Measurements from ENCODE around the gene LTF. TPM values are rescaled to one million over a fixed set of nuclear protein-coding genes. Genes with fewer than 3 reads are reported as not detected.
A peak's percentile ranks its signal among the peaks of the same experiment; 100 is the strongest.

The LTF gene
- not detected in 2 replicates for total RNA-seq
- long read RNA-seq: 0 reads

- H3K9me3 Mint-ChIP-seq: peaks cover 5% of the 10 kb centered on the region
- no peaks in the 10 kb centered on the region for H3K36me3 Mint-ChIP-seq (ENCODE audit: low read depth)
- DNase-seq (ENCODE audit: low read depth, low spot score): no peak
- peak within 1 kb of the TSS; percentile 35 for H3K27ac Mint-ChIP-seq (ENCODE audit: unreplicated experiment)
- peaks cover 5% of the 10 kb centered on the region for H3K27me3 Mint-ChIP-seq (ENCODE audit: low read depth)
- H3K4me1 Mint-ChIP-seq: no peaks in the 10 kb centered on the region
- H3K4me3 Mint-ChIP-seq: no peak within 1 kb of the TSS
- TF ChIP-seq CTCF (conservative IDR thresholded peaks at IDR 0.05): no peak
Measured at GRCh38 chr3:46464326-46465195, at the start of gene LTF. TSS of gene LTF (minus strand) at chr3:46464905. CDS start at chr3:46464867, 38 bp downstream.

DNA sequence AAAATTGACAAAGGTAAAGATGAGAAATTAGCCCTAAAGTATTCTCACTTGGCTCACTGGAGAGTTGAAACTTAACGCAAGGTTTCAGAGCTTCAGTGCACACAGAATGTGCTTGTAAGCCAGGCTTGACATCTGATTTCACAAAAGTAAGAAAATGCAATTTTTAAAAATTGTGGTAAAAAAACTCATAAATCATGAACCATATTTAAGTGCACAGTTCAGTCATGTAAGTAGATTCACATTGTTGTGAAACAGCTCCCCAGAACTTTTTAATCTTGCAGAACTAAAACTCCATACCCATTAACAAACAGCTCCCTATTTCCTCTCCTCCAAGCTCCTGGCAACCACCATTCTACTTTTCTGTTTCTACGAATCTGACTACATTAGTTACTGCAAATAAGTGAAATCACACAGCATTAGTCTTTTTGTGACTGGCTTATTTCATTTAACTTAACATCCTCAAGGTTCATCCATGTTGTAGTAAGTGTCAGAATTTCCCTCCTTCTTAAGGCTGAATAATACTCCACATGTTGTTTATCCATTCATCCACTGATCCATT lies 47.6 kb upstream of the LTF start:
- TF ChIP-seq CTCF (conservative IDR thresholded peaks at IDR 0.05): no peak
- H3K27ac Mint-ChIP-seq (ENCODE audit: unreplicated experiment): no peak overlapping the region
- H3K36me3 Mint-ChIP-seq (ENCODE audit: low read depth): no peaks in the 10 kb centered on the region

GRCh38 chr3:46509661-46510187 lies 45.0 kb upstream of the LTF start:
- Mint-ChIP-seq H3K27me3 (ENCODE audit: low read depth) (peaks cover 10% of the 10 kb centered on the region), H3K27ac (ENCODE audit: unreplicated experiment) (no peak overlapping the region), H3K9me3 (no peaks in the 10 kb centered on the region), H3K4me3 (no peak overlapping the region), H3K4me1 (no peaks in the 10 kb centered on the region), H3K36me3 (ENCODE audit: low read depth) (no peaks in the 10 kb centered on the region)
- DNase-seq (ENCODE audit: low read depth, low spot score): no peak
- TF ChIP-seq CTCF (conservative IDR thresholded peaks at IDR 0.05): no peak

More for the DNA sequence above, 47.6 kb upstream of the LTF start:
- DNase-seq (ENCODE audit: low read depth, low spot score): no peak
- no peak overlapping the region for H3K4me3 Mint-ChIP-seq
- peaks cover 6% of the 10 kb centered on the region for H3K27me3 Mint-ChIP-seq (ENCODE audit: low read depth)
- H3K4me1 Mint-ChIP-seq: no peaks in the 10 kb centered on the region
- H3K9me3 Mint-ChIP-seq: no peaks in the 10 kb centered on the region

GRCh38 chr3:46508850-46509591 lies 44.3 kb upstream of the LTF start:
- DNase-seq (ENCODE audit: low read depth, low spot score): no peak
- Mint-ChIP-seq H3K36me3 (ENCODE audit: low read depth) (no peaks in the 10 kb centered on the region), H3K9me3 (no peaks in the 10 kb centered on the region), H3K27me3 (ENCODE audit: low read depth) (peaks cover 10% of the 10 kb centered on the region), H3K4me3 (no peak overlapping the region), H3K4me1 (no peaks in the 10 kb centered on the region), H3K27ac (ENCODE audit: unreplicated experiment) (no peak overlapping the region)
- TF ChIP-seq CTCF (conservative IDR thresholded peaks at IDR 0.05): no peak

DNA sequence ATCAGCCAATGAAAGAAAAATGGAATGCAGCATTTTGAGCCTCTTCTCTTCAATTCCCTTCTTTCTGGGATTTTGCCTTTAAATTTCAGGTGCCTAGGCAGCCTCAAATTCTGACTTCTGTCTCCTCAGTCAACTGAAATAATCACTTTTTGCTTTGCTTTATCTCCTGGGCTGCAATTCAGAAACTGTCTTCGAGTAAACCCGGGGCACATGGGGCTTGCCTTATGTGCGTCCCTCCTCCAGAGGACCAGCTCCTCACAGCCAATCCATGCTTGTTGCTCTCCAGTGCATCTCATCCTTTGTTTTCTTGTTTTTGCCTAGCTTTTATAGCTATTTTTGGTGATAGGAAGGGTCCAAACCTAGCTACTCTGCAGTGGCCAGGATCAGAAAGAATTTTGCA lies 41.8 kb upstream of the LTF start:
- no peaks in the 10 kb centered on the region for H3K36me3 Mint-ChIP-seq (ENCODE audit: low read depth)
- TF ChIP-seq CTCF (conservative IDR thresholded peaks at IDR 0.05): no peak
- DNase-seq (ENCODE audit: low read depth, low spot score): no peak
- no peaks in the 10 kb centered on the region for H3K4me1 Mint-ChIP-seq
- H3K4me3 Mint-ChIP-seq: no peak overlapping the region
- H3K9me3 Mint-ChIP-seq: no peaks in the 10 kb centered on the region
- H3K27me3 Mint-ChIP-seq (ENCODE audit: low read depth): peaks cover 4% of the 10 kb centered on the region
- H3K27ac Mint-ChIP-seq (ENCODE audit: unreplicated experiment): no peak overlapping the region

Measured in neural crest cell (in vitro differentiated cells).